ENCODE results near the gene RIOK3. TPM values are rescaled to one million over a fixed set of nuclear protein-coding genes. Genes with fewer than 3 reads are reported as not detected.

The RIOK3 gene
- total RNA-seq, 5 donors from 2014 or later (not counting 1 experiment from before 2014, with no cell fraction given) = 63.1 to 99.2 (median 65.3) TPM

DNA sequence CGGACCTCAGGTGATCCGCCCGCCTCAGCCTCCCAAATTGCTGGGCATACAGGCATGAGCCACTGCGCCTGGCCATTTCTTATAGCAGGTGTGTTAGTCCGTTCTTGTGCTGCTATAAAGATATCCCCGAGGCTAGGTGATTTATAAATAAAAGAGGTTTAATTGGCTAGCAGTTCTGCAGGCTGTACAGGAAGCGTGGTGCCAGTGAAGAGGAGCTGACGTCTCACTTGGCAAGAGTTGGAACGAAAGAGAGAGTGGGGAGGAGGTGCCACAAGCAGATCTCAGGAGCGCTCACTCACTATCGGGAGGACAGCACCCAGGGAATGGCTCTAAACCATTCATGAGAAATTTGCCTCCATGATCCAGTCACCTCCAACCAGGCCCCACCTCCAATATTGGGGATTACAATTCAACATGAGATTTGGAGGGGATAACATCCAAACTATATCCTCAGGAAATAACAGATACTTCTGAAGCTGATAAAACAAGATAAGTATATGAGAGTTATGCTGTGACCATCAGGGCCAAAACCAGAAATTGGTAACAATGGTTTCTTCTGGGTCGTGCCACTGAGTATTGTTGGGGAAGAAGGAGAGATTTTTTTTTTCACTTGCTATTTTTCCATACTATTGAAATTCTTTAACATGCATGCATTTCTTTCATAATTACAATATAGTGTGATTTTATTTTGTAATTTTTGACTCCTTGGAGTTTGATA is 42.8 kb downstream of the RIOK3 start:
- ChIA-PET CTCF (interaction anchor here (0.5 to 1.3 kb wide), 4 partner anchors 17 to 965 kb away, joined by 3 to 7 read pairs (median 4); no protein-coding TSS in a partner anchor), POLR2A (interaction anchor here (0.7 to 1.0 kb wide), 2 partner anchors 8 to 266 kb away, joined by 3 to 4 read pairs; no protein-coding TSS in a partner anchor)
- H3K4me3 Mint-ChIP-seq = no peak overlapping the region
- no peaks in the 10 kb centered on the region for H3K9me3 Mint-ChIP-seq
- H3K9me3 ChIP-seq = no peaks in the 10 kb centered on the region
- H3K27ac Mint-ChIP-seq = no peak overlapping the region
- H3K4me1 ChIP-seq (ENCODE audit: control insufficient read depth in 1 of 2, extremely low read depth in 1 of 2, insufficient read depth in 2 of 2, low read length in 2 of 2) = peaks cover 0 to 9% of the 10 kb centered on the region in 2 experiments
- H3K27ac ChIP-seq (ENCODE audit: low read length) = no peak overlapping the region
- H3K27me3 ChIP-seq (replicated peaks in 1 of 2; ENCODE audit: control insufficient read depth in 2 of 2, extremely low read depth in 1 of 2, insufficient read depth in 2 of 2, low read length in 1 of 2) = no peaks in the 10 kb centered on the region
- no peak for DNase-seq
- 73% methylated on average over 9 of the region's 12 CpGs for WGBS (ENCODE audit: insufficient coverage)
- no peak for ATAC-seq (replicated peaks in 1 of 4)
- no peaks in the 10 kb centered on the region for H3K36me3 Mint-ChIP-seq
- H3K36me3 ChIP-seq (ENCODE audit: control insufficient read depth in 2 of 2, extremely low read depth in 1 of 2, insufficient read depth in 1 of 2, low read length in 1 of 2) = no peaks in the 10 kb centered on the region
- peaks cover 6 to 19% (median 17%) of the 10 kb centered on the region in 3 donors for H3K4me1 Mint-ChIP-seq
- no peaks in the 10 kb centered on the region for H3K27me3 Mint-ChIP-seq
- no peak overlapping the region for H3K4me3 ChIP-seq (ENCODE audit: control insufficient read depth in 1 of 2, extremely low read depth in 1 of 2, low read length in 1 of 2)

DNA sequence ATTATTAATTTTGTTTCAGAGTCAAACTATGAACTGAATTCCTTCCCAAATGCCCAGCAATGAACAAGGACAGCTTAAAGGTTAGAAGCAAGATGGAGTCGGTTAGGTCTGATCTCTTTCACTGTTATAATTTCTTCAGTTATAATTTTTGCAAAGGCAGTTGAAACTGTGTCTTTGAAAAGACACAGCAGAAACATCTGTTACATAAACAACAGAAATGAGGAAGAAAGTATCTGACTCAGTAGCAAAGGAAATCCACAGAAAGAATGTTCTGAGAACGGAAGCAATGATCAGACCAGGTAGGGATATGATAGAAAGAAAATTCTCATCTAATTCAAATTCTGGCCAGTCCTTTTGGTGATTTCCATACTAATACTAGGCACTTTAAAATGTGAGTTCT is 45.0 kb downstream of the RIOK3 start:
- H3K4me3 Mint-ChIP-seq = no peak overlapping the region
- no peaks in the 10 kb centered on the region for H3K27me3 ChIP-seq (replicated peaks in 1 of 2; ENCODE audit: control insufficient read depth in 2 of 2, extremely low read depth in 1 of 2, insufficient read depth in 2 of 2, low read length in 1 of 2)
- no peaks in the 10 kb centered on the region for H3K36me3 Mint-ChIP-seq
- H3K4me1 ChIP-seq (ENCODE audit: control insufficient read depth in 1 of 2, extremely low read depth in 1 of 2, insufficient read depth in 2 of 2, low read length in 2 of 2) = peaks cover 0 to 19% of the 10 kb centered on the region in 2 experiments
- no peaks in the 10 kb centered on the region for H3K36me3 ChIP-seq (ENCODE audit: control insufficient read depth in 2 of 2, extremely low read depth in 1 of 2, insufficient read depth in 1 of 2, low read length in 1 of 2)
- ATAC-seq (replicated peaks in 1 of 4) (no peak), DNase-seq (no peak)
- H3K27ac ChIP-seq (ENCODE audit: low read length) = no peak overlapping the region
- H3K4me1 Mint-ChIP-seq = peaks cover 16 to 30% (median 27%) of the 10 kb centered on the region in 3 donors
- ChIA-PET POLR2A (interaction anchor here in 1 of 2 donors (0.7 kb wide), 1 partner anchor 22 kb away, joined by 7 read pairs; no protein-coding TSS in a partner anchor), CTCF (interaction anchor here (0.5 to 1.7 kb wide), 23 partner anchors 10 to 584 kb away, joined by 3 to 11 read pairs (median 4); no protein-coding TSS in a partner anchor)
- no peak overlapping the region for H3K4me3 ChIP-seq (ENCODE audit: control insufficient read depth in 1 of 2, extremely low read depth in 1 of 2, low read length in 1 of 2)
- no peaks in the 10 kb centered on the region for H3K27me3 Mint-ChIP-seq
- no peaks in the 10 kb centered on the region for H3K9me3 Mint-ChIP-seq
- WGBS (ENCODE audit: insufficient coverage) = no CpG with 5 or more reads among the region's 2 CpGs
- H3K27ac Mint-ChIP-seq = peak overlapping the region in 1 of 2 donors; percentile 8
- H3K9me3 ChIP-seq = no peaks in the 10 kb centered on the region

DNA sequence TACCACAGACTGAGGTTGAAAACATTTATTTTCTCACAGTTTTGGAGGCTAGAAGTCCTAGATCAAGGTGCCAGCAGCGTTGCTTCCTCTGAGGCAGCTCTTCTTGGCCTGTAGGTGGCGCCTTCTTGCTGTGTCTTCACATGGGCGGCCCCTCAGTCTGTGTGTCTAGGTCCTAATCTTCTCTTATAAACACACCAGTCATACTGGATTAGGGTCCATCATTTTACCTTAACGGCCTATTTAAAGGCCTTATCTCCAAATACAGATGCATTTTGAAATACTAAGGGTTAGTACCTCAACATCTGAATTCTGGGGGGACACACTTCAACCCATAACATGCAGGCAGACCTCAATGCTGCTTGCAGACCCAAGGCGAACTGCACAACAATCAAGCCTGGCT is 45.8 kb downstream of the RIOK3 start:
- Mint-ChIP-seq H3K4me1 (peaks cover 18 to 30% (median 27%) of the 10 kb centered on the region in 3 donors), H3K27ac (peak overlapping the region in 1 of 2 donors; percentile 36), H3K9me3 (no peaks in the 10 kb centered on the region), H3K27me3 (no peaks in the 10 kb centered on the region), H3K36me3 (no peaks in the 10 kb centered on the region), H3K4me3 (no peak overlapping the region)
- no peaks in the 10 kb centered on the region for H3K36me3 ChIP-seq (ENCODE audit: control insufficient read depth in 2 of 2, extremely low read depth in 1 of 2, insufficient read depth in 1 of 2, low read length in 1 of 2)
- no peaks in the 10 kb centered on the region for H3K9me3 ChIP-seq
- H3K27ac ChIP-seq (ENCODE audit: low read length) = no peak overlapping the region
- no peaks in the 10 kb centered on the region for H3K27me3 ChIP-seq (replicated peaks in 1 of 2; ENCODE audit: control insufficient read depth in 2 of 2, extremely low read depth in 1 of 2, insufficient read depth in 2 of 2, low read length in 1 of 2)
- no peak overlapping the region for H3K4me3 ChIP-seq (ENCODE audit: control insufficient read depth in 1 of 2, extremely low read depth in 1 of 2, low read length in 1 of 2)
- peaks cover 0 to 21% of the 10 kb centered on the region in 2 experiments for H3K4me1 ChIP-seq (ENCODE audit: control insufficient read depth in 1 of 2, extremely low read depth in 1 of 2, insufficient read depth in 2 of 2, low read length in 2 of 2)
- ChIA-PET POLR2A (interaction anchor here in 1 of 2 donors (0.7 kb wide), 1 partner anchor 23 kb away, joined by 7 read pairs; no protein-coding TSS in a partner anchor), CTCF (interaction anchor here (0.5 to 1.7 kb wide), 19 partner anchors 10 to 583 kb away, joined by 3 to 11 read pairs (median 4); no protein-coding TSS in a partner anchor)
- ATAC-seq (replicated peaks in 1 of 4) (peak; percentile 19 to 32 (median 26)), DNase-seq (peak; percentile 30 to 87 (median 66))
- WGBS (ENCODE audit: insufficient coverage) = 36% methylated on average over 4 of the region's 5 CpGs

DNA sequence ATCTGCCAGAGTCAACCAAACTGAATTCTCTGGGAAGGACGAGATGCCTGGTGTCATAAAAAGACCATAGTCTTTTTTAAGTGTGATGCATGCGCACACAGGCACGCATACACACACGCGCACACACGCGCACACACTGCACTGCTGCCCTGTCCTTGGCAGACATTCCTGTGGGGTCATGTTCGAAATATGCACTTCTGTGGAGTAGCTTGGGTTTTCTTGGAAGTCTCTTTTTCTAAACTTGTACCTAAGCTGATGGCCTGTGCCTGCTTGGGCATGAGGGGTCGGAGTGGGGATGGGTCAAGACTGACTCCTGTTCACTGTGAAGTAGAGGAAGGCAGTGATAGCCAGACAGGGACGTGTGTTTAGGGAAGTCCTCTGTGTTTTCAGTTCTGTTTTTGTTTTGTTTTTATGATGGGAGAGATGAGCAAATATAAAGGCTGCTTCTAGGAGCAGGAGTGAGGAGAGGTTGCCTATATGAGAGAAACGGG is 46.2 kb downstream of the RIOK3 start:
- Histone ChIP-seq H3K4me1 (ENCODE audit: control insufficient read depth in 1 of 2, extremely low read depth in 1 of 2, insufficient read depth in 2 of 2, low read length in 2 of 2) (peaks cover 3 to 26% of the 10 kb centered on the region in 2 experiments), H3K27ac (ENCODE audit: low read length) (no peak overlapping the region), H3K4me3 (ENCODE audit: control insufficient read depth in 1 of 2, extremely low read depth in 1 of 2, low read length in 1 of 2) (no peak overlapping the region), H3K27me3 (replicated peaks in 1 of 2; ENCODE audit: control insufficient read depth in 2 of 2, extremely low read depth in 1 of 2, insufficient read depth in 2 of 2, low read length in 1 of 2) (no peaks in the 10 kb centered on the region), H3K36me3 (ENCODE audit: control insufficient read depth in 2 of 2, extremely low read depth in 1 of 2, insufficient read depth in 1 of 2, low read length in 1 of 2) (no peaks in the 10 kb centered on the region), H3K9me3 (no peaks in the 10 kb centered on the region)
- ATAC-seq (replicated peaks in 1 of 4) (no peak), DNase-seq (no peak)
- Mint-ChIP-seq H3K4me1 (peaks cover 23 to 35% (median 32%) of the 10 kb centered on the region in 3 donors), H3K9me3 (no peaks in the 10 kb centered on the region), H3K4me3 (no peak overlapping the region), H3K27me3 (no peaks in the 10 kb centered on the region), H3K27ac (peak overlapping the region in 1 of 2 donors; percentile 36), H3K36me3 (no peaks in the 10 kb centered on the region)
- 74% methylated on average over 4 of the region's 11 CpGs for WGBS (ENCODE audit: insufficient coverage)
- CTCF ChIA-PET = interaction anchor here (0.6 to 1.8 kb wide), 7 partner anchors 11 to 204 kb away, joined by 3 to 11 read pairs (median 6); no protein-coding TSS in a partner anchor
- POLR2A ChIA-PET = interaction anchor here in 1 of 2 donors (0.6 kb wide), 1 partner anchor 122 kb away, joined by 3 read pairs; no protein-coding TSS in a partner anchor

DNA sequence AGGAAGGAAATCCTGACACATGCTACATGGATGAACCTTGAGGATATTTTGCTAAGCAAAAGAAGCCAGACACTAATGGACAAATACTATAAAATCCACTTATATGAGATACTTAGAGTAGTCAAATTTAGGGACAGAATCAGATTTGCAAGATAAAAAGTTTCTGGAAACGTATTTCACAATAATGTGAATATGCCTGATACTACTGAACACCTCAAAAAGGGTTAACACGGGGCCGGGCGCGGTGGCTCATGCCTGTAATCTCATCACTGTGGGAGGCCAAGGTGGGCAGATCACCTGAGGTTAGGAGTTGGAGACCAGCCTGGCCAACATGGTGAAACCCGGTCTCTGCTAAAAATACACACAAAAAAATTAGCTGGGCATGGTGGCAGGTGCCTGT is 48.5 kb downstream of the RIOK3 start:
- H3K9me3 Mint-ChIP-seq = no peaks in the 10 kb centered on the region
- no peak overlapping the region for H3K27ac ChIP-seq (ENCODE audit: low read length)
- ATAC-seq (replicated peaks in 1 of 4) (no peak), DNase-seq (no peak)
- ChIA-PET POLR2A (no interaction called here), CTCF (interaction anchor here in 1 of 2 donors (0.8 to 1.1 kb wide), 3 partner anchors 26 to 87 kb away, joined by 3 to 4 read pairs (median 4); no protein-coding TSS in a partner anchor)
- peaks cover 39 to 53% (median 46%) of the 10 kb centered on the region in 3 donors for H3K4me1 Mint-ChIP-seq
- no peaks in the 10 kb centered on the region for H3K27me3 Mint-ChIP-seq
- peaks cover 4% of the 10 kb centered on the region for H3K36me3 Mint-ChIP-seq
- H3K4me3 ChIP-seq (ENCODE audit: control insufficient read depth in 1 of 2, extremely low read depth in 1 of 2, low read length in 1 of 2) = no peak overlapping the region
- no peaks in the 10 kb centered on the region for H3K9me3 ChIP-seq
- peak overlapping the region; percentile 25 to 46 for H3K27ac Mint-ChIP-seq
- H3K4me1 ChIP-seq (ENCODE audit: control insufficient read depth in 1 of 2, extremely low read depth in 1 of 2, insufficient read depth in 2 of 2, low read length in 2 of 2) = peaks cover 6 to 40% of the 10 kb centered on the region in 2 experiments
- peak overlapping the region in 2 of 3 donors; percentile 43 to 99 for H3K4me3 Mint-ChIP-seq
- peaks cover 0 to 6% of the 10 kb centered on the region in 2 donors for H3K36me3 ChIP-seq (ENCODE audit: control insufficient read depth in 2 of 2, extremely low read depth in 1 of 2, insufficient read depth in 1 of 2, low read length in 1 of 2)
- WGBS (ENCODE audit: insufficient coverage) = no CpG with 5 or more reads among the region's 6 CpGs
- no peaks in the 10 kb centered on the region for H3K27me3 ChIP-seq (replicated peaks in 1 of 2; ENCODE audit: control insufficient read depth in 2 of 2, extremely low read depth in 1 of 2, insufficient read depth in 2 of 2, low read length in 1 of 2)

DNA sequence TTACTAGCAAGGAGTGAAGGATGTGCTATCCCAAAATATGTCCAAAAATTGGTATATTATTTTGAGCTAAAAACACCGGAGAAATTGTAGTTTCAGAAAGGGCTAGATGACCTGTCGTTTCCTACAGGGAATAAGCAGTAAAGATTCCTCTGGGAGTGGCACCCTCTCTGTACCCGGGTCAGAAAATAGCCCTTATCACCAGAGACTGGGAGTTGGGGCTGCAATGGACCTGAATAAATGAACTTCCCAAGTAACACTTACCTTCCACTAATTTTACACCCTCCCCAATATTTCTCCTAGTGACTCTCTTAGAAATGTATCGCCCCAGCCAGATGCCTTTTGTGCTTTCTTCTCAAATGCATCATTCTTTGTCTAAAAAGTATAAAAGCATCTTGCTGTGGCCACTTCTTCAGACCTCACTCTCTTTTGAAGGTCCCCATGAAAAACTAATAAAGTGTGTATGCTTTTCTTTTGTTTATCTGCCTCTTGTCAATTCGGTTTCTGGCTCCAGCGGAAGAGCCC is 49.5 kb downstream of the RIOK3 start:
- DNase-seq (no peak), ATAC-seq (replicated peaks in 1 of 4) (no peak)
- Mint-ChIP-seq H3K4me3 (peak overlapping the region; percentile 81 to 99 (median 85)), H3K27me3 (no peaks in the 10 kb centered on the region), H3K4me1 (peaks cover 49 to 61% (median 53%) of the 10 kb centered on the region in 3 donors), H3K27ac (peak overlapping the region; percentile 91 to 95), H3K36me3 (peaks cover 10% of the 10 kb centered on the region), H3K9me3 (no peaks in the 10 kb centered on the region)
- WGBS (ENCODE audit: insufficient coverage) = 0% methylated on average over 2 of the region's 6 CpGs
- H3K36me3 ChIP-seq (ENCODE audit: control insufficient read depth in 2 of 2, extremely low read depth in 1 of 2, insufficient read depth in 1 of 2, low read length in 1 of 2) = peaks cover 0 to 9% of the 10 kb centered on the region in 2 donors
- H3K4me3 ChIP-seq (ENCODE audit: control insufficient read depth in 1 of 2, extremely low read depth in 1 of 2, low read length in 1 of 2) = peak overlapping the region; percentile 59 to 77
- H3K4me1 ChIP-seq (ENCODE audit: control insufficient read depth in 1 of 2, extremely low read depth in 1 of 2, insufficient read depth in 2 of 2, low read length in 2 of 2) = peaks cover 6 to 40% of the 10 kb centered on the region in 2 experiments
- ChIA-PET CTCF (interaction anchor here in 1 of 2 donors (0.8 to 0.9 kb wide), 2 partner anchors 15 to 86 kb away, joined by 3 read pairs; no protein-coding TSS in a partner anchor), POLR2A (no interaction called here)
- no peaks in the 10 kb centered on the region for H3K9me3 ChIP-seq
- H3K27ac ChIP-seq (ENCODE audit: low read length) = peak overlapping the region; percentile 83
- H3K27me3 ChIP-seq (replicated peaks in 1 of 2; ENCODE audit: control insufficient read depth in 2 of 2, extremely low read depth in 1 of 2, insufficient read depth in 2 of 2, low read length in 1 of 2) = no peaks in the 10 kb centered on the region

All from T-cell (primary cell).